Glutamatergic neuron (in vitro differentiated cells): ENCODE results near the gene STX7. TPM values are rescaled to one million over a fixed set of nuclear protein-coding genes. Genes with fewer than 3 reads are reported as not detected.

Experiments used
- DNase-seq: peaks from one replicate; pipeline ENCODE4 v3.0.0; 2022
- H3K27ac Mint-ChIP-seq: one replicate; pipeline ENCODE4 v1.8.0; 2020; ENCODE audit warnings: mild to moderate bottlenecking, mixed read lengths, inconsistent platforms; ENCODE audit not compliant: unreplicated experiment
- H3K27me3 Mint-ChIP-seq: one replicate; pipeline ENCODE4 v1.8.0; 2020; ENCODE audit warnings: mild to moderate bottlenecking, moderate library complexity, mixed read lengths, inconsistent platforms; ENCODE audit not compliant: unreplicated experiment
- H3K36me3 Mint-ChIP-seq: one replicate; pipeline ENCODE4 v1.8.0; 2020; ENCODE audit warnings: mild to moderate bottlenecking, mixed read lengths, inconsistent platforms; ENCODE audit not compliant: unreplicated experiment
- H3K4me1 Mint-ChIP-seq: one replicate; pipeline ENCODE4 v1.8.0; 2020; ENCODE audit warnings: mild to moderate bottlenecking, low read depth, mixed read lengths, inconsistent platforms; ENCODE audit not compliant: unreplicated experiment
- H3K4me3 Mint-ChIP-seq: one replicate; pipeline ENCODE4 v1.8.0; 2020; ENCODE audit warnings: mild to moderate bottlenecking, mixed read lengths, inconsistent platforms; ENCODE audit not compliant: unreplicated experiment
- H3K9me3 Mint-ChIP-seq: one replicate; pipeline ENCODE4 v1.8.0; 2020; ENCODE audit warnings: mild to moderate bottlenecking, moderate library complexity, mixed read lengths, inconsistent platforms; ENCODE audit not compliant: unreplicated experiment
- total RNA-seq: library from RNA; stranded (reverse); fragmentation: NEBNext Ultra II Directional; extraction: Animal tissue kit (Norgen Biotek cat#: 25700); gene quantifications from one replicate; pipeline ENCODE4 v1.2.1, GENCODE V29; 2021; ENCODE audit not compliant: unreplicated experiment
- TF ChIP-seq, protein P1 (sequence below): fragments of 200-600 bp; sonication (generic); IDR thresholded peaks from one replicate; pipeline ENCODE4 v1.5.0; 2021; ENCODE audit not compliant: partially characterized antibody, unreplicated experiment

STX7 gene
- total RNA-seq, 1 donor from 2014 or later, result 62.7 TPM

DNA sequence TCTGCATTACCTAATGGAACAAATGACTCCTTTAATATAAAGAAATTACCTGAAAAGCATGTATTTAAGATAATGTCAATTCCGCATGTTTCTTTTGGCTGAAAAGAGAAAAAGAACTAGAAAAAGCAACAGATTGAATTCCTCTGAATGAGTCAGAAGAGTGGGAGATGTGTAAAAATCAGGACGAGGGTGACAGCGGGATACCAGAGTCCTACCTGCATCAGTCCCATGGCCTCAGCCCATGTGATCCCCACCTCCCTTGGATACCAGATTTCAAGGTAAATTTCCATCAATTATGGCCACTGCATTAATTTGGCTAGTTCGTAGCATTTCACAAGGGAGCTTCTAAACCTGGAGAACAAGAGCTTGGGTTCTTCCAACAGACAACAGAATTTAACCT, 101.6 kb downstream of the STX7 start:
- Mint-ChIP-seq H3K27me3 (no peaks in the 10 kb centered on the region), H3K9me3 (peaks cover 1% of the 10 kb centered on the region), H3K4me3 (no peak overlapping the region), H3K36me3 (no peaks in the 10 kb centered on the region), H3K4me1 (peaks cover 2% of the 10 kb centered on the region), H3K27ac (no peak overlapping the region)
- TF ChIP-seq, protein P1, sequence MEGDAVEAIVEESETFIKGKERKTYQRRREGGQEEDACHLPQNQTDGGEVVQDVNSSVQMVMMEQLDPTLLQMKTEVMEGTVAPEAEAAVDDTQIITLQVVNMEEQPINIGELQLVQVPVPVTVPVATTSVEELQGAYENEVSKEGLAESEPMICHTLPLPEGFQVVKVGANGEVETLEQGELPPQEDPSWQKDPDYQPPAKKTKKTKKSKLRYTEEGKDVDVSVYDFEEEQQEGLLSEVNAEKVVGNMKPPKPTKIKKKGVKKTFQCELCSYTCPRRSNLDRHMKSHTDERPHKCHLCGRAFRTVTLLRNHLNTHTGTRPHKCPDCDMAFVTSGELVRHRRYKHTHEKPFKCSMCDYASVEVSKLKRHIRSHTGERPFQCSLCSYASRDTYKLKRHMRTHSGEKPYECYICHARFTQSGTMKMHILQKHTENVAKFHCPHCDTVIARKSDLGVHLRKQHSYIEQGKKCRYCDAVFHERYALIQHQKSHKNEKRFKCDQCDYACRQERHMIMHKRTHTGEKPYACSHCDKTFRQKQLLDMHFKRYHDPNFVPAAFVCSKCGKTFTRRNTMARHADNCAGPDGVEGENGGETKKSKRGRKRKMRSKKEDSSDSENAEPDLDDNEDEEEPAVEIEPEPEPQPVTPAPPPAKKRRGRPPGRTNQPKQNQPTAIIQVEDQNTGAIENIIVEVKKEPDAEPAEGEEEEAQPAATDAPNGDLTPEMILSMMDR, result no peak
- no peak for DNase-seq

- H3K4me1 Mint-ChIP-seq, result peaks cover 2% of the 10 kb centered on the region
- H3K4me3 Mint-ChIP-seq, result no peak overlapping the region
- DNase-seq, result no peak
- H3K36me3 Mint-ChIP-seq, result no peaks in the 10 kb centered on the region
- no peak overlapping the region for H3K27ac Mint-ChIP-seq
- H3K27me3 Mint-ChIP-seq, result no peaks in the 10 kb centered on the region
- TF ChIP-seq, protein P1, result no peak
- no peaks in the 10 kb centered on the region for H3K9me3 Mint-ChIP-seq
Observed at GRCh38 chr6:132410830-132411229, 102.1 kb downstream of the STX7 start.

DNA sequence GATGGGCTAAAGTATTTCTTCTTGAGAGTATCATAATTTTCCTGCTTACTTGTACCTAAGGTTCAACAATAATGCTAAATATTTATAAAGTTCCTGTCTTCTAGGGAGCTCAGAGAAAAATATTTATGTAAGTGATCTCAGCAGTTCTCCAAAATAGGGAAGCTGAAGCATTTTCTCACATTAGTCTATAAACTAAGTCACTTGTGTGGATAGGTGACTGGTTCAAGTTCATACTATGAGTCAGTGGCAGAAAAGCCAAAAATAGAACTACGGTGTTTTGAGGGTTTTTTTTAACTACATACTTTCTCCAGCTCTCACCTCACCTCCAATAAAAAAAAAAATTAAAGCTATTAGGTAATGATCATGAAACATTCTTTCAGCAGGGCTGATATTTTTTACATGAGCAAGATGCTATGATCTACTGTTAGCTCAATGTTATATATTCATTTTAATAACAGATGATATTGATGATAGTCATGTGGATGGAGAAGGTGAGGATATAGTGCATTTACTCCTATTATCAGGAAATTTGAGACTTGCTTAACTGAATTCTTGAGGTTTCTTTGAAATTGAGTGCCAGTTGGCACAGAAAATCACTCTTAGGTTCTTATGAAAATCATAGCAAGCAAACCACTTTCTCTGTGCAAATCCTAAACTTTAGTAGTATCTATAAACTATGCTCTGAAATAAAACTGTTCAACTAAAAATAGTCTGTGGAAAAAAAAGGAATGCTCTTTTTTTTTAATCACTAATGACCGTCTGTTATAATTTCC, 107.6 kb downstream of the STX7 start:
- Mint-ChIP-seq H3K27me3 (peaks cover 6% of the 10 kb centered on the region), H3K4me3 (no peak overlapping the region), H3K9me3 (no peaks in the 10 kb centered on the region), H3K27ac (no peak overlapping the region), H3K4me1 (no peaks in the 10 kb centered on the region), H3K36me3 (no peaks in the 10 kb centered on the region)
- no peak for DNase-seq
- TF ChIP-seq, protein P1, result no peak

DNA sequence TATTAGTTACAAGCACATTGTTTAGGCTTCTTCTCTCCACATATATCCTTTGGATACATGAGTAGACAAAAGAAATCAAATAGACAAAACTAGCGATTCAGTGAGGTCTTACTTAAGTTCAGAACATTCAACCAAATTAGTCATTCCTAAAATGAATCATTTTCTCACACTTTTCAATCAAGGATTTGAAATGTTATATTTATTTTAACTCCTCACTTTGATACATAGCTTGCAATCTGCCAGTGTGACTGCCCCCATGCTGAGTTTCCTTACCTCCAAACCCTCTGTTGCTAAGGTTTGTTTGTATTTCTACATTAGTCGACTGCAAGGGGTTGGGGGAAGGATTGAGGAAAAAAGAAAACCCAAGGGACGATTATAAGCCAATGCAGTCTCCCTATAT, 108.2 kb downstream of the STX7 start:
- no peak overlapping the region for H3K4me3 Mint-ChIP-seq
- no peaks in the 10 kb centered on the region for H3K4me1 Mint-ChIP-seq
- no peak overlapping the region for H3K27ac Mint-ChIP-seq
- DNase-seq, result no peak
- TF ChIP-seq, protein P1, result no peak
- no peaks in the 10 kb centered on the region for H3K9me3 Mint-ChIP-seq
- H3K36me3 Mint-ChIP-seq, result no peaks in the 10 kb centered on the region
- H3K27me3 Mint-ChIP-seq, result peaks cover 6% of the 10 kb centered on the region

- no peaks in the 10 kb centered on the region for H3K36me3 Mint-ChIP-seq
- no peaks in the 10 kb centered on the region for H3K9me3 Mint-ChIP-seq
- no peak overlapping the region for H3K27ac Mint-ChIP-seq
- H3K4me3 Mint-ChIP-seq, result no peak overlapping the region
- H3K27me3 Mint-ChIP-seq, result peaks cover 6% of the 10 kb centered on the region
- H3K4me1 Mint-ChIP-seq, result no peaks in the 10 kb centered on the region
- TF ChIP-seq, protein P1, result no peak
- DNase-seq, result no peak
Observed at GRCh38 chr6:132404330-132404729, 108.6 kb downstream of the STX7 start.
